ENCODE measurements around the gene LFNG. TPM values are rescaled to one million over a fixed set of nuclear protein-coding genes. Genes with fewer than 3 reads are reported as not detected.

Gene LFNG
- total and polyA plus RNA-seq, 4 donors = 0.22 to 2.9 (median 2.6) TPM

DNA sequence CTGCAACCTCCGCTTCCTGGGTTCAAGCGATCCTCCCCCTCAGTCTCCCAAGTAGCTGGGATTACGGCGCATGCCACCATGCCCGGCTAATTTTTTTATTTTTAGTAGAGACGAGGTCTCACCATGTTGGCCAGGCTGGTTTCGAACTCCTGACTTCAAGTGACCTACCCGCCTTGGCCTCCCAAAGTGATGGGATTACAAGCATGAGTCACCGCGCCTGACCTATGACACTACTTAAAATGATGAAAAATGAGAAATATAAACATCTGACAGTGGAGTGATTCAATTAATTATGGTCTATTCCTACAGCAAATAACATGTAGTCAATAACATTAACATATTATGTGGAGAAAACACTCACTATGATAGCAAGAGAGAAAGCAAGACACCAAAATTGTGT is 33.5 kb downstream of the LFNG start:
- H3K9ac ChIP-seq (ENCODE audit: low read depth in 1 of 2, low read length in 2 of 2) = no peak overlapping the region
- H3K9me3 ChIP-seq (ENCODE audit: control insufficient read depth in 4 of 4, low read length in 3 of 4) = no peaks in the 10 kb centered on the region
- no peak for DNase-seq (ENCODE audit: low spot score)
- WGBS = 96% methylated on average over 10 of the region's 10 CpGs
- H3K27ac ChIP-seq (ENCODE audit: low read depth in 1 of 2, low read length in 2 of 2) = no peak overlapping the region
- H3K4me1 ChIP-seq (ENCODE audit: control insufficient read depth in 4 of 4, insufficient read depth in 4 of 4, low read length in 3 of 4) = peaks cover 4 to 15% (median 11%) of the 10 kb centered on the region in 4 donors
- H3K36me3 ChIP-seq (ENCODE audit: control insufficient read depth in 4 of 4, insufficient read depth in 3 of 4, low read depth in 1 of 4, low read length in 3 of 4) = peaks cover 2 to 12% (median 5%) of the 10 kb centered on the region in 4 donors
- no peak for TF ChIP-seq FOXA1 (IDR thresholded peaks at IDR 0.05)
- no peak for TF ChIP-seq HNF4G (IDR thresholded peaks at IDR 0.05)
- no peak for TF ChIP-seq NR2F2 (IDR thresholded peaks at IDR 0.05)
- no peak for TF ChIP-seq YY1 (IDR thresholded peaks at IDR 0.05)
- no peak for TF ChIP-seq RXRA (IDR thresholded peaks at IDR 0.05)
- TF ChIP-seq GABPA (IDR thresholded peaks at IDR 0.05 in 1 of 2, conservative IDR thresholded peaks at IDR 0.05 in 1 of 2) = no peak
- TF ChIP-seq, protein P1, sequence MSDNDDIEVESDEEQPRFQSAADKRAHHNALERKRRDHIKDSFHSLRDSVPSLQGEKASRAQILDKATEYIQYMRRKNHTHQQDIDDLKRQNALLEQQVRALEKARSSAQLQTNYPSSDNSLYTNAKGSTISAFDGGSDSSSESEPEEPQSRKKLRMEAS (IDR thresholded peaks at IDR 0.05) = no peak
- TF ChIP-seq TAF1 (conservative IDR thresholded peaks at IDR 0.05) = no peak
- TF ChIP-seq SP1 (IDR thresholded peaks at IDR 0.05) = no peak
- TF ChIP-seq, protein P2, sequence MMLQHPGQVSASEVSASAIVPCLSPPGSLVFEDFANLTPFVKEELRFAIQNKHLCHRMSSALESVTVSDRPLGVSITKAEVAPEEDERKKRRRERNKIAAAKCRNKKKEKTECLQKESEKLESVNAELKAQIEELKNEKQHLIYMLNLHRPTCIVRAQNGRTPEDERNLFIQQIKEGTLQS (IDR thresholded peaks at IDR 0.05) = no peak
- TF ChIP-seq RAD21 (IDR thresholded peaks at IDR 0.05) = no peak
- no peak for TF ChIP-seq EGR1 (IDR thresholded peaks at IDR 0.05; ENCODE audit: low read depth in 2 of 2)
- TF ChIP-seq, protein P3, sequence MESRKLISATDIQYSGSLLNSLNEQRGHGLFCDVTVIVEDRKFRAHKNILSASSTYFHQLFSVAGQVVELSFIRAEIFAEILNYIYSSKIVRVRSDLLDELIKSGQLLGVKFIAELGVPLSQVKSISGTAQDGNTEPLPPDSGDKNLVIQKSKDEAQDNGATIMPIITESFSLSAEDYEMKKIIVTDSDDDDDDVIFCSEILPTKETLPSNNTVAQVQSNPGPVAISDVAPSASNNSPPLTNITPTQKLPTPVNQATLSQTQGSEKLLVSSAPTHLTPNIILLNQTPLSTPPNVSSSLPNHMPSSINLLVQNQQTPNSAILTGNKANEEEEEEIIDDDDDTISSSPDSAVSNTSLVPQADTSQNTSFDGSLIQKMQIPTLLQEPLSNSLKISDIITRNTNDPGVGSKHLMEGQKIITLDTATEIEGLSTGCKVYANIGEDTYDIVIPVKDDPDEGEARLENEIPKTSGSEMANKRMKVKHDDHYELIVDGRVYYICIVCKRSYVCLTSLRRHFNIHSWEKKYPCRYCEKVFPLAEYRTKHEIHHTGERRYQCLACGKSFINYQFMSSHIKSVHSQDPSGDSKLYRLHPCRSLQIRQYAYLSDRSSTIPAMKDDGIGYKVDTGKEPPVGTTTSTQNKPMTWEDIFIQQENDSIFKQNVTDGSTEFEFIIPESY (IDR thresholded peaks at IDR 0.05) = no peak
- TF ChIP-seq JUND (IDR thresholded peaks at IDR 0.05) = no peak
- no peak for TF ChIP-seq HNF4A (conservative IDR thresholded peaks at IDR 0.05)
- TF ChIP-seq, protein P4, sequence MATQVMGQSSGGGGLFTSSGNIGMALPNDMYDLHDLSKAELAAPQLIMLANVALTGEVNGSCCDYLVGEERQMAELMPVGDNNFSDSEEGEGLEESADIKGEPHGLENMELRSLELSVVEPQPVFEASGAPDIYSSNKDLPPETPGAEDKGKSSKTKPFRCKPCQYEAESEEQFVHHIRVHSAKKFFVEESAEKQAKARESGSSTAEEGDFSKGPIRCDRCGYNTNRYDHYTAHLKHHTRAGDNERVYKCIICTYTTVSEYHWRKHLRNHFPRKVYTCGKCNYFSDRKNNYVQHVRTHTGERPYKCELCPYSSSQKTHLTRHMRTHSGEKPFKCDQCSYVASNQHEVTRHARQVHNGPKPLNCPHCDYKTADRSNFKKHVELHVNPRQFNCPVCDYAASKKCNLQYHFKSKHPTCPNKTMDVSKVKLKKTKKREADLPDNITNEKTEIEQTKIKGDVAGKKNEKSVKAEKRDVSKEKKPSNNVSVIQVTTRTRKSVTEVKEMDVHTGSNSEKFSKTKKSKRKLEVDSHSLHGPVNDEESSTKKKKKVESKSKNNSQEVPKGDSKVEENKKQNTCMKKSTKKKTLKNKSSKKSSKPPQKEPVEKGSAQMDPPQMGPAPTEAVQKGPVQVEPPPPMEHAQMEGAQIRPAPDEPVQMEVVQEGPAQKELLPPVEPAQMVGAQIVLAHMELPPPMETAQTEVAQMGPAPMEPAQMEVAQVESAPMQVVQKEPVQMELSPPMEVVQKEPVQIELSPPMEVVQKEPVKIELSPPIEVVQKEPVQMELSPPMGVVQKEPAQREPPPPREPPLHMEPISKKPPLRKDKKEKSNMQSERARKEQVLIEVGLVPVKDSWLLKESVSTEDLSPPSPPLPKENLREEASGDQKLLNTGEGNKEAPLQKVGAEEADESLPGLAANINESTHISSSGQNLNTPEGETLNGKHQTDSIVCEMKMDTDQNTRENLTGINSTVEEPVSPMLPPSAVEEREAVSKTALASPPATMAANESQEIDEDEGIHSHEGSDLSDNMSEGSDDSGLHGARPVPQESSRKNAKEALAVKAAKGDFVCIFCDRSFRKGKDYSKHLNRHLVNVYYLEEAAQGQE (IDR thresholded peaks at IDR 0.05) = no peak
- TF ChIP-seq FOXA2 (IDR thresholded peaks at IDR 0.05) = no peak
- H3K4me3 ChIP-seq (ENCODE audit: low read depth in 1 of 3, low read length in 3 of 3) = no peak overlapping the region
- no peaks in the 10 kb centered on the region for H3K27me3 ChIP-seq (ENCODE audit: control insufficient read depth in 4 of 4, insufficient read depth in 4 of 4, low read length in 3 of 4)

DNA sequence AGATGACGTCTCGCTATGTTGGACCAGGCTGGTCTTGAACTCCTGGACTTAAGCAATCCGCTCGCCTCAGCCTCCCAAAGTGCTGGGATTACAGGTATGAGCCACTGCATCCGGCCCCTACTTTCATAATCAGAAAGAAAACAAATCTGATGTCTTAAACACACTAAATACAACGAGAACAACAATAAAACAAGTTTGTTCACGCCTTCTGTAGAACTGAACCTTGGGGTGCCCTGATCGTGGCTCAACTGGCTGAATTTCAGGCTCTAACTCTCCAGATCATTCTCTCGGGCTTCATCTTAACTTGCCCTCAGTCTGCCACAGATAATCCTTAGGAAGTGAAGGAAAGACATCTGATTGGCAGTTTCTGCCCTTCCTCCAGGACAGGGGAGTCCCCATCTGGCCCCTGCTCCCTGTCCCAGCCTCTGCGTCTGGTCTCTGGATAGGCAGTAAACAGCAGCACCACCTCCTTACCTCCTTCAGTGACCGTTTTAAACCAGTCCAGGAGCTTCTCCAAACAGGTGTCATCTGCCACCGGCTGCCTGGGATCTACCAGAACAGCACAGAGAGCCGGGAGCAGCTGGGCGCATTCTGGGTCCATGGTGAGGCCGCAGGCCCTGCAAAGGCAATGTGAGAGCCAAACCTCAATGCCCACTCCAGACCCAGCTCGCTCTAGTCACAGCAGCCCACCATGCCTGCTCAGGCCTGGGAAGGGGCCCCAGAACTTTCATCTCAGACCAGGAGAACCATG is 34.4 kb downstream of the LFNG start:
- Histone ChIP-seq H3K4me3 (ENCODE audit: low read depth in 1 of 3, low read length in 3 of 3) (peak overlapping the region in 2 of 3 donors; percentile 77 to 92), H3K9me3 (ENCODE audit: control insufficient read depth in 4 of 4, low read length in 3 of 4) (no peaks in the 10 kb centered on the region), H3K4me1 (ENCODE audit: control insufficient read depth in 4 of 4, insufficient read depth in 4 of 4, low read length in 3 of 4) (peaks cover 4 to 19% (median 16%) of the 10 kb centered on the region in 4 donors), H3K27ac (ENCODE audit: low read depth in 1 of 2, low read length in 2 of 2) (no peak overlapping the region), H3K27me3 (ENCODE audit: control insufficient read depth in 4 of 4, insufficient read depth in 4 of 4, low read length in 3 of 4) (no peaks in the 10 kb centered on the region), H3K36me3 (ENCODE audit: control insufficient read depth in 4 of 4, insufficient read depth in 3 of 4, low read depth in 1 of 4, low read length in 3 of 4) (peaks cover 0 to 11% (median 3%) of the 10 kb centered on the region in 4 donors), H3K9ac (ENCODE audit: low read depth in 1 of 2, low read length in 2 of 2) (peak overlapping the region in 1 of 2 donors; percentile 78)
- TF ChIP-seq, protein P1 (IDR thresholded peaks at IDR 0.05) = no peak
- TF ChIP-seq RAD21 (IDR thresholded peaks at IDR 0.05) = no peak
- no peak for DNase-seq (ENCODE audit: low spot score)
- 84% methylated on average over 16 of the region's 16 CpGs for WGBS
